C1 segment of cervical spinal cord (tissue), 14 donors: ENCODE data around the gene CMIP.

Experiments
- DNase-seq, 14 donors: peaks; one replicate each; lab custom pipeline; 2025; lab: John Stamatoyannopoulos, UW

Gene CMIP

DNA sequence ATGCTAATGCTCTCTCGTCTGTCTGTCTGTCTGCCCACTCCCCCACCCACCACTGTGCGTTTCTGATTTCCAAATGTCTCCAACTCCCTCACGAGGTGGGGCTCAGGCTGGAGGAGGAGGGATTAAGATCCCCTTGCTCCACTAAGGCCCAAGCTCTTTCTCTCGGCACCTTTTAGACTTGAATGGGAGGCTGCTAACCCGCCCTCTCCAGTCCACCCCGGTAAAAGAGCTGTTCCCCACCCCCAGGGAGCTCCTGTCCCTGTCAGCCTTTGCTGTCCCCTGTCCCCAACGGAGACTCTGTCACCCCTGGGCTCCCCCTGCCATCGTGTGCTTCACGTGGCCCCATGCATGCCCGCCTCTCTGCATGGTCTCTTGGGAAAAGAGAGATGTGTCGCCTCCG lies 266.0 kb downstream of the CMIP start:
- no peak for DNase-seq

DNA sequence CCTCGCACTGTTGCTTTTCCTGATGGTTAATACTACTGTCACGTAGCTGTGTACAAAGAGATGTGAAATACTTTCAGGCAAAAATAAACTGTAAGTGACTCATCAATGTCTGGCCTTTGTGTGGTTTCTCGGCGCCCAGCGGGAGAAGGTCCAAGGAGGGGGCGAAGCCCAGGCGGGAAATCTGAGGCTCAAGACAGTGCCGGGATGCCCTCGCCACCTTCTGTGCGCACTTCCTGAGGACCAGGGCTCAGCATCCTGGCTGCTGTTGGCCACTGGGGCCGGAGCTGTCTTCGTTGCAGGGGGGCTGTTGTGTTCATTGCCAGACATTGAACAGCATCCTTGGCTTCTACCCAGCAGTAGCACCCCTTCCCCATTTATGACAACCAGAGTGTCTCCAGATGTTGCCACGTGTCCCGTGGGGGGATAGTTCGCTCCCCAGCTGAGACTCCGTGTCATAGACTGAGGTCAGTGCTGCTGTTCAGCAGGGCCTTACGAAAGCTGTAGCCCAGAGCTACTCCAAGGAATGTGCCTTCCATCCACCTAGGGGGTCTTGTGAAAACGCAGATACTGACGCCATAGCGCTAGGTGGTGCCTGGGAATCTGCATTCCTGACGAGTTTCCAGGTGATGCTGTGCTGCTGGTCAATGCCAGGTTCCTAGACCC lies 267.2 kb downstream of the CMIP start:
- peak in 2 of 14 donors; percentile 13 to 72 for DNase-seq

DNA sequence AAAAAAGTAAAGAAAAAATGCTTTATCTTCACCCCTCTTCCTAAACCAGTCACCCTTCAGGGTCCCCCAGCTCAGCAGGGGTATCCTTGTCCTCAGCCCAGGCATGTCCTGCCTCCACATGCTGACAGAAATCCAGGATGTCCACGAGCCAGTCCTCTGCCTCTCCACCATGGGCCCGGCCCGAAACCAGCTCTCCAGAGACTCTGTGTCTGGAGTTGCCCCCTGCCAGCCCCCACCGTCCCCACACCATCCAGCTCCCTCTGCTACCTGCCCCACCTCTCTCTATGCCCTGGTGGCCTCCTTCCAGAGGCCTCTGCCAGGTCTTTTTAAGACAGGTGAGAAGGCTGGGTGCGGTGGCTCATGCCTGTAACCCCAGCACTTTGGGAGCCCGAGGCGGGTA lies 268.1 kb downstream of the CMIP start:
- no peak for DNase-seq

DNA sequence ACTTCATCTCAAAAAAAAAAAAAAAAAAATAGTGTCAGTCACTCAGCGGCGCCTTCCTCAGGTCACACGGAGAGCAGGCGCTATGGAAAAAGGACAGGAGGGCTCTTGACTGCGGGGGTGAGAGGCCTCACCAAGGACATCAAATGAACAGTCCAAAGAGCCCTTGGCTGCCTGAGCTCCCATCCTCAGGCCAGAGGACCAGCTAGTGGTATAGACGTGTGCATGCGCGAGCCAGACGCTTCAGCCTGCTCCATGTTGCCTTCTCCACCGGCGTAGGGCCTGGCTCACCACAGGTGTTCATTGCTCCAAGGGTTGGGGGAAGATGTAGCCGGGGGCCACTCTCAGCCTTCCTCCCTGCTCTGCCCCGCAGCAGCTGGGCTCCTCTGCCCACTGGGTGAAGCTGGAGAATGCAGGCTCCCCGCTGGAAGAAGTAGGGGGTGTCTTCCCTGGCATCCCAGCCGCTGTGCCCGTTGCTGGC lies 268.7 kb downstream of the CMIP start:
- DNase-seq = no peak

DNA sequence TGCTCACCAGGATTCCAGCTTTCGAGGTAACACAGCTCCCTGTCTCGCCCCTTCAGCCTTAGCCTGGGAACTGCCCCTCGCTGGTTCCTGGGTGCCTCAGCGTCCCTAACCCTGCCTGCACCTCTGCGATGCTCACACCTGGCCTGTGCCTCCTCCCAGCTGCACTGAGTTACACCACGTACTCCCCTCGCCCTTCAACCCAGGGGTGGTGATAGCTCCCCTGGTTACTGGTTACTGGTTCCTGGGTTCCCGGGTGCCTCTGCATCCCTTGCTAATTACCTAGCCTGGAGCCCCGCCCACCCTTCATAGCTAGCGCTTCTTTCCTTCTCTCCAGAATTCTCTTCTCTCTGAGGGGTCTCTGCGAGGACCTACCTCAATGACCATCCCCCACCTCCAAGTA lies 269.2 kb downstream of the CMIP start:
- no peak for DNase-seq

DNA sequence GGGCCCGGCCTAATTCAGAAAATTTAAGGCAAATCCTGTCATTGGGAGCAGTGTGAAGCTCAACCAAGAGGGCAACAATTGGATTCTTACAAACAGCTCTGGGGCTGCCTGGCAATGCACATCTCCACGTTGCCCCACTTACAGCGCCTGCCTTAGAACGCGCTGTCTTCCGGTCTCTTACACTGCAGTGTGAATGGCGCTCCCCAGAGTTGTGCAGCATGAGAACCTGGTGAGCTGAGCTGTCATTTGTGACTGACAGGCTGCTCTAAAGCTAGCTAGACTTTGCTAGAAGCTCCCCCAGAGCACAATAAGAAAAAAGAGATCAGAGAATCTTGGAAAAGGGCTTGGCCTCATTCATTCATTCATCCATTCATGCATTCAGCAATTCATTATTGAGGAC lies 270.0 kb downstream of the CMIP start:
- DNase-seq = peak in 1 of 14 donors; percentile 3

DNA sequence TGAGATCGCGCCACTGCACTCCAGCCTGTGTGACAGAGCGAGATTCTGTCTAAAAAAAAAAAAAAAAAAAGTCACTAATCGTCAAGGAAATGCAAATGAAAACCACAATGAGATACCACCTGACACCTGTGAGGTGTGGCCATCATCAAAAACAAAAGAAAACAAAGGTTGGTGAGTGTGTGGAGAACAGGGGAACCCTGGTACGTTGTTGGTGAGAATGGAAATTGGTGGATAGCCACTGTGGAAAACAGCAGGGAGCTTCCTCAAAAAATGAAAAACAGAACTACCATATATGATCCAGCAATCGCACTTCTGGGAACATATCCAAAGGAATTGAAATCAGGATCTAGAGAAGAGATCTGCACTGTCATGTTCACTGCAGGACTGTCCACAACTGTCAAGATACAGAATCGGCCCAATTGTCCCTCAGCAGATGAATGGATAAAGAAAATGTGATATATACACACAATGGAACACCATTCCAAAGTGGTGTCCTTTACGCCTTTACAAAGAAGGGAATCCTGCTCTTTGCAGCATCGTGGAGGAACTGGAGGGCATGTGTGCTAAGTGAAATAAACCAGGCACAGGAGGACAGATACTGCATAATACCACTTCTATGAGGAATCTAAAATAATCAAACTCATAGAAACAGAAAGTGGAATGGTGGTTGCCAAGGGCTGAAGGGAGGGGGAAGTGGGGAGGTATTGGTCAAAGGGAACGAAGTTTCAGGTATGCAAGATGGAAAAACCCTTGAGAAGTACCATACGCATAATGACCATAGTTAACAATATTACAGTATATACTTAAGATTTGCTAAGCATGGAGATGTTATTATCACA lies 271.0 kb downstream of the CMIP start:
- no peak for DNase-seq

DNA sequence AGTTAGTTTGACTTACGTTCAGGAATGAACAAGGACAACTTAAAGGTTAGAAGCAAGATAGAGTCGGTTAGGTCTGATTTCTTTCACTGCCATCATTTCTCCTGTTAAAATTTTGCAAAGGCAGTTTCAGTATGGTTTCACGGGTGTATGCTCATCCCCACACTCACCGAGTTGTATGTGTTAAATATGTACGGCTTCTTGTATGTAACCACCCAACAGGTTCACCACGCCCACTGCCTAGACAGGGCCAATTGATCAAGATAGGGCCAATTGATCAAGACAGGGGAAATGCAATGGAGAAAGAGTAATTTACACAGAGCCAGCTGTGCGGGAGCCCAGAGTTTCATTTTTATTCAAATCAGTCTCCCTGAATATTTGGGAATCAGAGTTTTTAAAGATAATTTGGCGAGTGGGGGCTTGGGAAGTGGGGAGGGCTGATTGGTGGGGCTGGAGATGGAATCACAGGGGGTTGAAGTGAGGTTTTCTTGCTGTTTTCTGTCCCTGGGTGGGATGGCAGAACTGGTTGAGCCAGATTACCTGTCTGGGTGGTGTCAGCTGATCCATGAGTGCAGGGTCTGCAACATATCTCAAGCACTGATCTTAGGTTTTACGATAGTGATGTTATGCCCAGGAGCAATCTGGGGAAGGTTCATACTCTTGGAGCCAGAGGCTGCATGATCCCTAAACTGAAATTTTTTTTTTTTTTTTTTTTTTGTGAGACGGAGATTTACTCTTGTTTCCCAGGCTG lies 272.0 kb downstream of the CMIP start:
- DNase-seq = no peak

DNA sequence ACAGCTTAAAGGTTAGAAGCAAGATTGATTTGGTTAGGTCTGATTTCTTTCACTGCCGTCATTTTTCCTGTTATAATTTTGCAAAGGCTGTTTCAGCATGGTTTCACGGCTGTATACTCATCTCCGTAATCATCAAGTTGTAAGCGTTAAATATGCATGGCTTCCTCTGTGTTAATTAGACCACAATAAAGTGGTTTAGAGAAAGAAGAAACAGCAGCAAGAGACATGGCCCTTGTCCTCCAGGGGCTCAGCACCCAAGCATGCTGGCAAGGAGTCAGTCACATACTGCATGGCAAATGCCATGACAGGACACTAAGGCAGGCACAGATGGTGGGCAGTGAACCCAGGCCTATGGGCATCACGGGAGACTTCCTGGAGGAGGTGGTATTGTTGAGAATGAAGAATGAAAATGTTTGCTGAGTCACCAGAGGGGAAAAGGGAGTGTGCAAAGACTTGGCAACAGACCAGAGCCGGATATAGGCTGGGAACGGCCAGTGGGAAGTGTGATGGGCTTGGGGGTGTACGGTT lies 273.1 kb downstream of the CMIP start:
- DNase-seq = no peak

DNA sequence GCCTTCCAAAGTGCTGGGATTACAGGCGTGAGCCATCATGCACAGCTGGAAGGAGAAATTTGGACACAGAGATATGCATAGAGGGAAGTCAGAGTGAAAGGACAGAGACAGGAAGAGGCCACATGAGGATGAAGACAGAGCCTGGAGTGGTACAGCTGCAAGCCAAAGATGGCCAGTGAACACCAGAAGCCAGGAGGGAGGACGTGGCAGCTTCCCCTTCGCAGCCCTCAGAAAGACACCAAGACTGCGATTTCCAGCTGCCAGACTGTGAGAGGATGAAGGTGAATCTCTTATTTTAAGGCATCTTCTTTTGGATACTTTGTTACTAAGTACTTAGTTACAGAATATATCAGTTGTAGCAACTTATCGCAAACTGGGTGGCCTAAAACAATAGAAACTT lies 274.0 kb downstream of the CMIP start:
- DNase-seq = no peak

DNA sequence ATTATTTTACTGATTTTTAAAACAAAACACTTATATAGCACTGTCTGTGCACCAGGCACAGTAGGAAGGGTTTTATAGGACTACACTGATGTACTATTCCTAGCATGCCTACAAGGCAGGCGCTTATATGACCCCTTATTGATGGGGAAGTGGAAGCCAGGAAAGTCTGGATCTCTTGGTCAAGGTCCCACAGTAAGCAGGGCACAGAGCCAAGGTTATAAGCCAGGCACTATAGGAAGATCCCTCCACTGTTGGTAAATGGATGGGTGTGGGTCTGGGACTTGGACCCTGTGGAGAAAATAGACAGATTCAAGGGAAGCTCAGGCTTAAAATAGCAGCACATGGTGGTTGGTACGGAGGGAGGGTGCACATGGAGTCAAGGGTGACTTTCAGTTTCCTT lies 275.4 kb downstream of the CMIP start:
- no peak for DNase-seq

DNA sequence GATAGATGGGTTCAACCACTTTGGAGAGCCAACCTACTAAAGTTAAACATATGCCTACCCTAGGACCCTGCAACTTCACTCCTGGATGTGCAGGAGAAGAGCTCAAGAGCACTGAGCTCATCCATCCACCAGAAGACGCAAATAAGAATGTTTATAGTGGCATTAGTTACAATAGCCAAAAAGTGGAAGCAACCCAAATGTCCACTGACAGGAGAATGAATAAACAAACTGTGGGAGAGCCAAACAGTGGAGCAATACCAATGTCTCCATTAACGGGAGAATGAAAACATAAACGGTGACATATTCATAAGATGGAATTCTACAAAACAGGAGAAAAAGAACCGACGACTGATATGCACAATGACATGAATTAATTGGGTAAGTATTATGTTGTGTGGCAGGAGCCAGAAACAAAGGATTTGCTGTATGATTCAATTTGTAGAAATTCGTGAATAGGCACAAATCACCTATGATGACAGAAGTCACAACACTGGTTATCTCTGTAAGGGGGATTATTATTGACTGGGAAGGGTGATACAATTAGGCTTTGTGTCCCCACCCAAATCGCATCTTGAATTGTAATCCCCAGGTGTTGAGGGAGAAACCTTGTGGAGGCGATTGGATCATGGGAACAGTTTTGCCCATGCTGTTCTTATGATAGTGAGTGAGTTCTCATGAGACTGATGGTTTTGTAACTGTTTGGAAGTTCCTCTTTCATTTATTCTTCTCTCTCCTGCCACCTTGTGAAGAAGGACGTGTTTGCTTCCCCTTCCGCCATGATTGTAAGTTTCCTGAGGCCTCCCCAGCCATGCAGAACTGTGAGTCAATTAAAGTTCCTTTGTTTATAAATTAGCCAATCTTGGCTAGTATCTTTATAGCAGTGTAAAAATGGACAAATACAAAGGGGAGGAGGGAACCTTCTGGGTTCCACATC lies 276.6 kb downstream of the CMIP start:
- DNase-seq = no peak

DNA sequence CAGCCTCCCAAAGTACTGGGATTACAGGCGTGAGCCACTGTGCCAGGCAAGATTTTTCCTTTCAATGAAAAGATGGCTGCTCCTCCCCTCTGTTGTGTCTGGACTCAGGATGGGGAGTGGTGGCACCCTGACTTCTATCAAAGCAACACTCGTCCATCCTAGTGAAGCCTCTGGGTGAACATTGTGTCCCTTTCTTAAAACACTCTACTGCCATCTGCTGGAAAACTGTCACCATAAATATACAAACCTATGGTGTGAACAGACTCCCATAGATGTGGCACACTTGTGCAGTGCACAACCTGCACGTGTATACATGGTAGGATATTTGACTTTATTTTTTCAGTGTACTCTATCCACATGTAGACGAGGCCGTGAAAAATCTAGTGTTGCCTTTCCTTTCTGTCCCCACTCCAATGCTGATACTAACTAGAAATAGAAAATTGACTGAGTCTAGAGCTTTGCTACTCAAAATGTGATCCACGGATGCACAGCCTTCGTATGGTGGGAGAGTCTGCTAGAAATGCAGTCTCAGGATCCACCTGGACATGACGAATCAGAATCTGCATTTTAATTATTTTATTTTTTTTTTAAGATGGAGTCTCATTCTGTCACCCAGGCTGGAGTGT lies 278.6 kb downstream of the CMIP start:
- peak in 5 of 14 donors; percentile 4 to 51 (median 8) for DNase-seq

DNA sequence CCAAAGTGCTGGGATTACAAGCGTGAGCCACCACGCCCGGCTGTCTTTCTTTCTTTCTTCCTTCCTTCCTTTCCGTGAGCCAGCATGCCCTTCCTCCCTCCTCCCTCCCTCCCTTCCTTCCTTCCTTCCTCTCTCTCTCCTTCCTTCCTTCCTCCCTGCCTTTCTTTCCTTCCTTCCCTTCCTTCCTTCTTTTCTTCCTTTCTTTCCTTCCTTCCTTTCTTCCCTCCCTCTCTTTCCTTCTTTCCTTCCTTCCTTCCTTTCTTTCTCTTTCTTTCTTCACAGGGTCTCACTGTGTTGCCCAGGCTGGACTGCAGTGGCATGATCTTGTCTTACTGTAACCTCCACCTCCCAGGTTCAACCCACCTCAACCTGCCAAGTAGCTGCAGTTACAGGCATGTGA lies 283.8 kb downstream of the CMIP start:
- no peak for DNase-seq

DNA sequence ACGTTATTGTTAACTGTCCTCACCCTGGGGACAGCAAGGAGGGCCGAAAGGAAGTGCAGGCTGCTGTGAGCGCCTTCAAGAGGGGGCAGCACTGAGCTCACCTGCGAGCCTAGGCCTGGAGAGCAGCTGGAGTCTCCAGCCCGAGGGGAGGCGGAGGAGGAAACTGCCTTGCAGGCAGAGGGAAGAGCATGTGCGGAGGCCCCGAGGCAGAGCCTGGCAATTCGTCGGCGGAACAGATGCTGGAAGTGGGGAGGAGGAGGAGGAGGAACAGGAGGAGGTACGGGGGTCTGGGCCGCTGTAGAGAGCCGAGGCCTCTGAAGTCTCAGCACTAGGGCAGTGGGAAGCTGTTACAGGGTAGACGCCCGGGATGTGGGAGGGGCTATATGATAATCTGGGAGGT lies 284.8 kb downstream of the CMIP start:
- DNase-seq = no peak

DNA sequence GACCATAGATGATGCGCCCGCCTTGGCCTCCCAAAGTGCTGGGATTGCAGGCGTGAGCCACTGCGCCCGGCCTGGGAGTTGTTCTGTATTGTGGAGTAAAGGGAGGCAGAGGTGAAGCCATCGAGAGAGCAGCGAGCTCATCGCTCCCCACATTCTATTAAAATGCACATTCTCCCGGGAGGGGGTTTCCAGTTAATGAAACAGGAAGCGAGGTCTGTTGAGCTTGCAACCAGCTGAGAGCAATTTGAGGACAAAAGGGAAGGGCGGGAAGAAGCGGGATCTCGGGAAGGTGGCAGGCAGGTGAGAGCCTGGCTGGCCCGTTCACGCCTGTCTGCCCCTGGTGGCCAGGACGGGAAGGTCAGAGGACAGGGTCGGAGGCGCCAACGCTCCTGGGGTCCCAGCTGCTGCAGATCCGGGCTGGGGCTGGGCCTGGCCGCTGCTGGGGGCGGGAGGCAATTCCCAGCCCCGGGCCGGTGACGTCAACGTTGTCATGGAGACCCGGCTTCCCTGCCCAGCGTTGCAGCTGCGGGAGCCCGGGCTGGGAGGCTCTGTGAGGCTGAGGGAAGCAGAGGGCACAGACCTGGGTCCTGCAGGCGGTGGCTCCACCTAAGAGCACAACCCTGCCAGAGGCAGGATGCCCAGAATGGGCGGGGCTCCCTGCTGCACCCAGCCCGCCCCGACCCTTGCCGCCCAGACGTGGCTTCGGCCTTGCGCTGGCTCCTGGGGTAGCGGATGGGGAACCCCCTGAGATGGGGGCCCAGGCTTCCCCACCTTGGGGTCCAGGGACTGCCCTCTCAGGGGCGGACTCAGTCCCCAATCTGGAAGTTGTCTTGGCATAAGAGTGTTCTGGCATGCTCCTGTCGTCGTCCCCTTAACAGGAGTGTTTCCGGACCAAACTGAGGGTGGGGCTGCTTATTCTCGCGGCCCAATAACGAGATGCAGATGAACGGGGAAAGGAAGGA lies 285.8 kb downstream of the CMIP start:
- peak in 12 of 14 donors; percentile 18 to 76 (median 55) for DNase-seq

DNA sequence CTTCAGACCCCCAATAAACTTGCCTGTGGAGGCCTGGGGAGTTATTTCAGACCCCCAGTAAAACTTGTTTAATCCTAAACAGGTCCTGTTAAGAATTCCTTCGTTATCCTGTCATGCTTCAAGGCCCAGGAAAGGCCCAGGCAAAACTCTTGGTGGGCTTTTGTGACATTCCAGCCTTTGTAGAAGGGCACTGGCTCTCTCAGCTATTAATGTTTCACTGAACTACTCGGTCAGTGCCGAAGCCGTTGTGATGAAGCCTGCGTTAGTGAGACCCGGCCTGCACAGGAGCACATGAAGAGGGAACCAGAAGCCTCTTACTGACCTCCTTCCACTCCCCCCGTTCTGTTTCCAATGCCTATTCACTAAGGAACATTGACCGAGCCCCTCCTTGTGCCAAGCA lies 287.0 kb downstream of the CMIP start:
- DNase-seq = no peak

DNA sequence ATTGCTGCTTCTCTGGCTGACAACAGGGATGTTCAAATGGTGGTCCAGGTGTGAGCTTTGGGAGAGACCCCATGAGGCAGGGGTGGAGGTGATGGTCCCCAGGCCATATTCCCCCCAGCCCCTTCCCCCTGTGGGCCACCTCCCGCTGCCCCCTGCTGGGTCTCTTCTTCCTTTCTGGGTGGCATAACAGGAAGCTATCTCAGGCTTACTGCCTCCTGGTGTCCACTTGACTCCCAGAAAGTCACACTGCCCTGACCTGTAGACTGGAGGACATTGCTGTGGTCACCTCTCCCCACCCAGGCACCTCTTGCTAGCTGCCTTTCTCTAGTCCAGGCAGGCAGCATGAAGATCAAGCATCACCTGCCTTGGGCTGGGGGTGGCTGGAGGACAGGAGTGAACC lies 288.1 kb downstream of the CMIP start:
- no peak for DNase-seq

DNA sequence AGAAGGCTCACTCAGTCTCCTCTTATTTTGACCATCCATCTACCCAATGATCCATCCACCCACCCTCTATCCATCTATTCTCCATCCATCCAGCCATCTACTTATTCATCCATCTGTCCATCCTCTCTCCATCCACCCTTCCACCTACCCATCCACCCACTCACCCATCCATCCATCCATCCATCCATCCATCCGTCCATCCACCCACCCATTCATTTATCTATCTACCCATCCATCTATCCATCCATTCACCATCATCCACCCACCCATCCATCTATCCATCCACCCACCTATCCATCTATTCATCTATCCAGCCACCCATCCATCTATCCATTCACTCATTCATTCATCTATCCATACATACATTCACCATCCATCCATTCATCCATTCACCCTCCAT lies 288.7 kb downstream of the CMIP start:
- DNase-seq = no peak
